GM19463 (cell line): ENCODE measurements around the gene LOXL3.

ENCODE experiments used
- ATAC-seq: cut with Tn5 transposase; IDR thresholded peaks from one replicate; pipeline ENCODE4 v1.9.1; 2021; ENCODE audit warnings: mild to moderate bottlenecking, moderate library complexity; ENCODE audit not compliant: unreplicated experiment

LOXL3 gene, protein sequence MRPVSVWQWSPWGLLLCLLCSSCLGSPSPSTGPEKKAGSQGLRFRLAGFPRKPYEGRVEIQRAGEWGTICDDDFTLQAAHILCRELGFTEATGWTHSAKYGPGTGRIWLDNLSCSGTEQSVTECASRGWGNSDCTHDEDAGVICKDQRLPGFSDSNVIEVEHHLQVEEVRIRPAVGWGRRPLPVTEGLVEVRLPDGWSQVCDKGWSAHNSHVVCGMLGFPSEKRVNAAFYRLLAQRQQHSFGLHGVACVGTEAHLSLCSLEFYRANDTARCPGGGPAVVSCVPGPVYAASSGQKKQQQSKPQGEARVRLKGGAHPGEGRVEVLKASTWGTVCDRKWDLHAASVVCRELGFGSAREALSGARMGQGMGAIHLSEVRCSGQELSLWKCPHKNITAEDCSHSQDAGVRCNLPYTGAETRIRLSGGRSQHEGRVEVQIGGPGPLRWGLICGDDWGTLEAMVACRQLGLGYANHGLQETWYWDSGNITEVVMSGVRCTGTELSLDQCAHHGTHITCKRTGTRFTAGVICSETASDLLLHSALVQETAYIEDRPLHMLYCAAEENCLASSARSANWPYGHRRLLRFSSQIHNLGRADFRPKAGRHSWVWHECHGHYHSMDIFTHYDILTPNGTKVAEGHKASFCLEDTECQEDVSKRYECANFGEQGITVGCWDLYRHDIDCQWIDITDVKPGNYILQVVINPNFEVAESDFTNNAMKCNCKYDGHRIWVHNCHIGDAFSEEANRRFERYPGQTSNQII

DNA sequence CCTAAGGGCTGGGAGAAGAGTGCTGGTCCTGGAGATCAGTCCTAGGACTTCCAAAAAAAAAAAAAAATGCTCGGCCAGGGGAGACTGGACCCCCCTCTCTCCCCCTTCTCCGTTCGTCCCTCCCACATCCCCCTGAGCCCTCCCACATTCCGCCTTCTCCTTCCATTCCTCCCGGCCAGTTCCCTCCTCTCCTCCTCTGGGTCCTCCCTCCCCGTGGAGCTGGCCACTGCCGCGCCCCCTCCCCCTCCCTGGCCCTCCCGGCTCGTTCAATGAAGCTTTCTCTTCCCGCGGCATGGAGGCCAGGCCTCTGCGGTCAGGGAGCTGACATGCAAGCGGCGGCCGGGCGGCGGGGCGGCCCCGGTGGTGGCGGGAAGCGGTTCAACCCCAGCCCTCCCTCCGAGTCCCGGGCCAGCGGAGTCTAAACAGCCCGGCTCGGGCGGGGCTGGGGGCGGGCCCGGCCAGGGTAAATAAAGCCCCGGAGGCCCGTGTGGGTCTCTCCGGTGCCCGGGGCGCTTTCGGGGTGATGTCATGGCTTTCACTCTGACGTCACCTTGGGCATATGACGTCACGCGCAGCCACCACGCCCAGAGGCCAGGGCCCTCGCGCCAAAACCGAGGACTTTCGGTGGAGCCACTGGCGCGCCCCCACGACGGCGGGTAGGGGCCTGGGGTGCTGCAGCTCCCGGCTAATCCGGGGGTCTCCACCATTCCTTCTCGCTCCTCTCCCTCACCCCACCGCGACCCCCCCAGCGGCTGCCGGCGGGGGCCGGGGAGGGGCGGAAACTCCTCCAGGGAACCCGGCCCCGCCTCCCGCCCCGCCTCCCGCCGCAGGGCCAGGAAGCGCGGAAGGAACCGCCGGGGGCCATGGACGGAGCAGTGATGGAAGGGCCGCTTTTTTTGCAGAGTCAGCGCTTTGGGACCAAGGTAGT is at the start of gene LOXL3, which contains the start of gene DOK1:
Gene LOXL3 (minus strand): TSS at position 51 of the 928 bp plus-strand sequence. CDS start 1,308 bp downstream, outside the sequence.
Gene DOK1 (plus strand): TSS at position 829 of the 928 bp plus-strand sequence. CDS start 35 bp downstream, at position 864.
- peak; percentile 59 for ATAC-seq

DNA sequence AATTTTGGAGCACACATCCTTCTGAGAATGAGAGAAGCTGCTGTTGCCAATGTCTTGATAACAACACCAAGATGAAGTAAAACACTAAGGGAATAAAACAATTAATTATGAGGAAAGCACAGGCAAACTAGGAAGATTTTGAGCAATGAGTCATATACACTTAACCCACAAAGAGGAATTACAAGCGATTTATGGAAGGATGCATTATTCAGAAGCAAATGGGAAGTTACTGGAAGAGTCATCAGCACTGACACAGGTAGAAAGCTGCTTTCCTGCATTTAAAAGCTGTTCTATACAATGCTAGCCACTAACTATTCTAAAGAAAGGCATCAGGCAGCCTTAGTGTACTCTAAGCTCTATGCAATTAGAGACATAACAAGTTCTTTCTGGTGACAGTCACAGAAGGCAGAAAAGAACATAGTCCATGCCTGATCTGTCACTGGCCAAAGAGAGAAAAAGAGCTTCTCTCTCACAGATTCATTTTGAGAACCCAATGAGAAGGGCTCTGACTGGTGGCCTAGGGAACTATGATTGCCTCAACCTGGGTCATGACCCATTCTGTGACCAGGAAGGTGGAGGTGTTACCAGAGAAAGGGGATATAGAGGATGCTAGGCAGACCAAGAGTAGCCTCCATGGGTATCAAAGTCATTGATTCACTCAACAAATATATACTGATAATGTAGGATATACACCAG is 49.0 kb upstream of the LOXL3 start:
- no peak for ATAC-seq

DNA sequence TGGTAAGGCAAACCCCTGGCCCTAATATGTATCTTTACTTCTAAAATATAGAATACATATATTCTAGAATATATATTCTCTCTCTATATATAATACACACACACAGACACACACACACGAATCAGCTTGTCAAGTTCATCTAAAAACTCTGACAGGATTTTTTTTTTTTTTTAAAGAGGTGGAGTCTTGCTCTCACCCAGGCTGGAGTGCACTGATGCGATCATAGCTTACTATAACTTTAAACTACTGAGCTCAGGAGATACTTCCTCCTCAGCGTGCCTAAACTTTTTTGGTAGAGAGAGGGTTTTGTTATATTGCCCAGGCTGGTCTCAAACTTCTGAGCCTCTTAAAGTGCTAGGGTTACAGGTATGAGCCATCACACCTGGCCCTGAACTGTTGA is 45.9 kb upstream of the LOXL3 start:
- ATAC-seq: no peak

DNA sequence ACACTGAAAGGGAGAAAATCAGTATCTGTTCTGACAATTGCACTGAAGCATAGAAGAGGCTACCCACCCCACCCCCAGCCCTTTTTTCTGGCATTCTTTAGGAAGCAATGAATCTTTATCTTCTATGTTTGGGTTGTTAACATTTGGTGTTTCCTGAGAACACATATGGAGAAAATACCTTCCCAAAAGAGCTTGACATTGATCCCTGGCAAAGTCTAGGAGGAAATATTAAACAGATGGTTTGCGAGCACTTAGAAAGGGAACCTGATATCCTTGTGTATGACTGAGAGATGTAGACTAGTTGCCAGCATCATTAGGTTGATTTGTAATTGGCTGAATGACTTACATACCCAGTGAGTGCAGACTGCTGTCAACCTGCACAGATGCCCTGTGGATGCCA is 43.7 kb upstream of the LOXL3 start:
- no peak for ATAC-seq

DNA sequence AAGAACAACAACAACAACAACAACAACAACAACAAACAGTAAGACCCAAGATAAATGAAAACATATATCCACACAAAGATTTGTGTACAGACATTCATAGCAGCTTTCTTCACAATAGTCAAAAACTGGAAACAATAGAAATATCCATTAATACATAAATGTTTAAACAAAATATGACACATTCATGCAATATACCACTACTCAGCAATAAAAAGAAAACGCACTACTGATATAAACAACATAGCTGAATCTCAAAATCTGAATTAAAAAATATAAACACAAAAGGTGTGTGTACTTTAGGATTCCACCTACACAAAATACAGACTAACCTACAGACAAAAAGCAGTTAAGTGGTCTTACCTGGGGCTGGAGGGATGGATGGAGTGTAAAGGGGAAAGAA is 42.8 kb upstream of the LOXL3 start:
- ATAC-seq: no peak

DNA sequence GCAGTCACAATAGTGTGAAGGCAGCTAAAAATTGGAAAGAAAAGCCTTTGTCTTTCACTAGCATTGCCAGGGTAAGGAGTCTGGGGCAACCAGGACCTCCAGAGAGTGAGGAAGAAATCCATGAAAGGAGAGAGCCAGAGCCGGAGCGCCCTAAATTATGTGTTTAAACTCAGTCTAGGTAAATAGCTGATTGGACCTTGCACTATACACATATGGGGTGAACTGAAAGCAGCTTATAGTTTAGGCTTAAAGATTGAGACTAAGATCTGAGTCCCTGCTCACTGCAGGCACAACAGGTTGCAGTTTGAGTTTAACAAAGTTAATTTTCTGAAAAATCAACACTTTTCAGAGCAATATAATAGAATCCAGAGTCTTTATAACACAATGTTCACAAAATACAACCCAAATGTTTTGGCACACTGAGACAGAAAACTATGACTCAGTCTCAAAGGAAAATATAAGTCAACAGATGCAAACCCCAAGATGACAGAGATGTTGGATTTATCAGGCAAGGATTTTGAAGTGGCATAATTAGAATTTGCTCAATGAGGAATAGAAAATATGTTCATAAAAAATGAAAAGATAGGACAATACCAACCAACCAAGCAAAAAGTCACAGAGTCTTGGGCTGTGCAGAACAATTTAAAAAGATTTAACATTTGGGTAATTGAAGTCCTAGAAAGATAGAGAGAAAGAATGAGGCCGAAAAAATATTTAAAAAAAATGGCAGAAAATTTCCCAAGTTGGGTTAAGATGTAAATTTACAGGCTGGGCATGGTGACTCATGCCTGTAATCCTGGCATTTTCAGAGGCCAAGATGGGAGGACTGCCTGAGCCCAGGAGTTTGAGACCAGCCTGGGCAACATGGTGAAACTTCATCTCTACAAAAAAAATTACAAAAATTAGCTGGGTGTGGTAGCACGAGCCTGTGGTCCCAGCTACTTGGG is 40.4 kb upstream of the LOXL3 start:
- no peak for ATAC-seq

DNA sequence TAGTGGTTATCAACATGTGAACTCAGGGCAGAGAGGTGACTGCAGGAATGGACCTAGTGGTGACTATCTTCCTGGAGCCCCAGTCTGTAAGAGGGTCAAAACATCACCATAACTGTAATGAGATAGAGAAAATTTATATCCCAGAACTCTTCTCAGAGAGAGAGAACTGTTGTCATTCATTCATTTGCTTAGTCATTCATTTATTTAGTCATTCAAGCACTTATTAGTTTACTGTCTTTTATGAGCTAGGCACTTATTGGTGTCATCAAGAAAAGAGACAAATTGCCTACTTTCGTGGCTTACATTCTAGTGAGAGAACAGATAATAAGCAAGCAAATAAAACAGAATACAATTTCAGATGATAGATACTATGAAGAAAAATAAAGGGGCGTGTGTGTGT is 34.9 kb upstream of the LOXL3 start:
- ATAC-seq: no peak

DNA sequence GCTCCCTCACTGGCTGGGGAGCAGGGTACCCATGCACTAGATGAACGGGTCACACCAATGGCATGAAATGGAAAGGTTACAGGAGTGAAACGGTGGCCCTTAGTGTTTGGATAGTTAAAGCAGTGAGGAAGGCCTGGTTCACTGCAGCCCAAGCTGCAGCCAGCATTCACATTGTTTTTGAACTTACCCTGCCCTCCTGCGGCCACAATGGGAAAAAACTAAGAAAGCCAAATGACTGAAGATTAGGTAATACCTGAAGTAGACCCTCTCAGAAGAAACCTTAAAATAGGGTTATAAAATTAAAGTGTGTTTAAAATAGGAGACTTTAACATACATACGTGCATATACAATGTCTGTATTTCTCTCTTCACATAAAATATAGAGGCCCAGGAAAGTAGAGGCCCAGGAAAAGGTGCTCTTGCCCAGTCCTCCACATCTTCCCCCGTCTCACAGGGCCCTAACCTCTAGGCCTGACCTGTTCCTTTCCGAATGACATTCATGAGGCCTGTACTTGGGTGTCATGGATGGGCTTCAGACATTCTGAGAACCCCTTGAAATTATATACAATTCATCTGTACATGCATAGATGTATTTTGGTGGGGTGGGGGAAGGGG is 34.0 kb upstream of the LOXL3 start:
- ATAC-seq: peak; percentile 60

DNA sequence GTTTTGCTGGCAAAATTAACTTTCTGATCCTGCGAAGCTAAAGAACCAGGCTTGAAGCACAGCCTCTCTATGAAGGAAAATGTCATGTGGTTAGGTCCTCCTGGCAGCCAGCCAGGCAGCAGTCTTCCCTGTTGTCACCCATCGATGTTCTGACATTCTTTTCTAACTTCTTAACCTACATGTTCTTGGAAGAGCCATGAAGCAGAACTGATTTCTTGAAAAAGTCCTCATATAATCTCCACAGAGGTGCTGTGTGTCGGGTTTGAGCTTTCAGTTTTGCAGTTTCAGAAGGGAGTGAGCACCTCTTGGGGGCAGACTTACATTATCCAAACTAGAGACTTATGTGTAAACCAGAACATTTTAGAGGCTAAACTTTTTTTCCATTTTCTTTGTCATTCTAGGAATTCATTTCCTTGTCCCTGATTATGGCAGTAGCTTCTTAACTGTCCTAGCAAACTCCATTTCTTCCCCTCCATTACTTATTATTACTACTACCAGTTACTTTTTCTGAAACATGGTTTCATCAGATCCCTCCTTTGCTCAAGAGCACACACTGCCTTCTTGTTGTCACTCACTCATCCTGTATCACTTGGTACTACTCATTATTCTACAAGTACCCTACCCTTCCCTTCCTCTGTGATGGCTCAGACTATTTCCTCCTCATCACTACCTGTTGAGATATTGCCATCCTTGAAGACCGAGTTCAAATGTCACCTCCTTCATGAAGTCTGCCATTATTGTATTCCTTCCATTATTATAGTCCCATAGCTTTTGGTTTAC is 31.9 kb upstream of the LOXL3 start:
- no peak for ATAC-seq

DNA sequence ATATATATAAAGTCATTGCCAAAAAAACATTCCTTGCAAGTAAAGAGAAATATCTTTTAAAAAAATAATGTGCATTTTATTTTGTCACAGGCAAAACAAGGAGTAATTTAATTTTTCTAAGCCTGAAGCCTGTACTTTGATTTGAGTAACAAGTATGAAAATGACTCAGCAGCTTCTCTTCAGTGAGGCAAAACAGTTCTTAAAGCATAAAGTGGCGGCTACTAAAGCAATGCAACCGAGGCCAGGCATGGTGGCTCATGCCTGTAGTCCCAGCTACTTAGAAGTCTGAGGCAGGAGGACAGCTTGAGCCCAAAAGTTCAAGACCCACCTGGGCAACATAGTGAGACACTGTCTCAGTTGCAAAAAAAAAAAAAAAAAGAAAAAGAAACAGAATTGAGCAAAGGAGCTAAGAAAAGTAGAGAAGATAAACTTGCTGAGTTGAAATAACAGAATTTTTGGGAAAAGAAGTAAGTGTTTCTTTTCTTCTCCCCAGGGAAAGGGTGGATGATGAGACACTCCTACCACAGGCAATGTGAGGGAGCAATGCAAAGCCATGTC is 30.4 kb upstream of the LOXL3 start:
- peak; percentile 62 for ATAC-seq

DNA sequence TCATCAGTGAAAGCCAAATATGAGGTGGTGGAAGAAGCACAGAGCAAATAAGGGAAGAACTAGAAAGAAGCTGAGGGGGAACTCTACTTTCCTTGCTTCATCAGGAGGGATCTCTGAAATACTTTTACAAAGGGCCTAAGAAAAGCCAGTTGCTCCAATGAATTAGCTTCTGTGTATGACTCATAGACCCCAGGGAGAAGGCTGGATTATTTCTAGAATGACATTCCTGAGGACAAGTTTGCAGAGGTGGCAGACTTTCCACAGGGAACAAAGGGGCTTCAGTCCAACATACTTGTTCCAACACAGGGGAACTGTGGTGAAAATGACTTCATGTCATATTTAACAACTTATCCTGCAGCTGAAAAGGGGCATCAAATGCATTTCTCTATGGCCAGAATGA is 29.8 kb upstream of the LOXL3 start:
- ATAC-seq: no peak

DNA sequence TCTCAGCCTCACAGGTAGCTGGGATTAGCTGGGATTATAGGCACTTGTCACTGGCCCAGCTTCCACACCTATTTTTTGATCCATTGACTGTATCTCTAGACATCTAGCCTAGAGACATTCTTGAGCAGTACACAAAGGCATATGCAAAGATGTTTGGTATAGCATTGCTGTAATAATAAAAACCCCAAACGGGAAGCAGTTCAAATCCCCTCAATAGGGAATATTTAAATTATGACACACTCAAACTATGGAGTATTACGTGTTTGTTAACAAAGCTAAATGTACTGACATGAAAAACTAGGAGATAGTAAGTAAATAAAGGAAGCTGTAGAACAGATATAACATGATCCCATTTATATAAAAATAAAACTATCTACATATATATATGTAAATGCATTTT is 28.4 kb upstream of the LOXL3 start:
- ATAC-seq: no peak

DNA sequence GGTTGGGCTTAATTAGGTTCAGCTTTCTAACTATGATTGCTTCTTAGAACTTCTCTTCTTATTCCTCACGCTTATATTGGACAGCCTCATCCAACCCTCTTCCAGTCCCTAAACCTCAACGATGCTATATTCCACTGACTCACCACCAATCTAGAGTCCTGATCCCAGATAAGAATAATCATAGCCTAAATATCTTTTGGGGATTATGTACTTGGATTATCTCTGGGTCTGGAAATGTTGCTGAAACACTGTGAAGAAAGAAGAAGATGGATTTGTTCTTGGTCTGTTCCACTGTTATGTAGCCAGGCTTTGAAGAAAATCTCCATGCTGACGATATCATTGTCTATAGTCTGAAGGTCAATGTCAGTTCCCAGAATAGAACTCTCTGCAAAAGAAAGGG is 27.7 kb upstream of the LOXL3 start:
- no peak for ATAC-seq

DNA sequence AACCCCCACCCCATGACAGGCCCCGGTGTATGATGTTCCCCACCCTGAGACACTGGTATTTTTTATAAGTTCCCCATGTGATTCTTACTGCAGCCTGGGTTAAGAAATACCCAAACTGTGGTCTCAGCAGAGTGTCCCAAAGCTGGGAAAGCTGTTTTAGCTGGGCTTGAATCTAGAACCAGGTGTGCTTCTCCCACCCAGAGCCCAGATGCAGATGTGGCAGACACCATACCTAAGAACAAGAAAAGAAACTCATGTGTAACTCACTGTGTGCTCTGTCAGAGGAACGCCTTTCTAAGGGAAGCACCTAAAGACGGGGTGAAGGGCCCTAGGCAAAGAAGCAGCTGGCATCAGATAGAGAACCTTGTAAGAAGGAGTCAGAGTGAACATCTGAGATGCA is 24.7 kb upstream of the LOXL3 start:
- peak; percentile 58 for ATAC-seq

DNA sequence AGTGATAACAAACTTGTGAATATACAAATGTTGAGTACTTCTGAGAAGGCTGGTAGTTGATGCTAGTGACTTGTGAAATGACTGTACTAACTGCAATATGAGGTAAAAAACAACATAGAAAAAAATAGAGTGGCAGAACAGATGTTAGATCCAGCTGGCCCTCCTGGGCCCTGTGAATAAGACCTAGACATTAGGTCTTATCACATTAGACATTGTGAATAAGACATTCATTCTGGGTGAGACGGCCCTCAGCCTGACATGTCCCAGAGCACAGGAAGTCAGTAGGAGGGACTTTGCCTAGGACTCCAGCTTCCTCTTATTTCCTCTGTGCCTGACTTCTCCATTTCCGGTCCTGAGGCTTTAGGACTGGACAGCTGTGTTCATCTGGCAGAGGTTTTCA is 23.7 kb upstream of the LOXL3 start:
- peak; percentile 44 for ATAC-seq

DNA sequence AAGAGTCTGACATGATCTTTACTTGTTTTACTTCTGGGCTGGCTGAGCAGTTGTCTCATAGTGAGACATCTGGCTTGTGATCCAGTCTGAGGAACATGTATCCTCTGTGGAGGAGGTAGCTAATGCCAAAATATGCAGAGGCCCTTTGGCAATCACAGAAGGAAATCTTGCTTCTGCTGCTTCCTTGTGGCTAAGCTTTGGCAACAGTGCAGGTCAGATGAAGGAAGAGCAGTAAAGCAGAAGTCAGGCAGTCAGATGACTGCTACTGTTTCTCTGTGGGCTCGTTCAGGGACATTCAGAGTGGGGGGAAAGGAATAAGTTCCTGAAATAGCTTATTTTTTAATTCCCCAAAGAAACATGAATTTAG is 23.1 kb upstream of the LOXL3 start:
- ATAC-seq: no peak

DNA sequence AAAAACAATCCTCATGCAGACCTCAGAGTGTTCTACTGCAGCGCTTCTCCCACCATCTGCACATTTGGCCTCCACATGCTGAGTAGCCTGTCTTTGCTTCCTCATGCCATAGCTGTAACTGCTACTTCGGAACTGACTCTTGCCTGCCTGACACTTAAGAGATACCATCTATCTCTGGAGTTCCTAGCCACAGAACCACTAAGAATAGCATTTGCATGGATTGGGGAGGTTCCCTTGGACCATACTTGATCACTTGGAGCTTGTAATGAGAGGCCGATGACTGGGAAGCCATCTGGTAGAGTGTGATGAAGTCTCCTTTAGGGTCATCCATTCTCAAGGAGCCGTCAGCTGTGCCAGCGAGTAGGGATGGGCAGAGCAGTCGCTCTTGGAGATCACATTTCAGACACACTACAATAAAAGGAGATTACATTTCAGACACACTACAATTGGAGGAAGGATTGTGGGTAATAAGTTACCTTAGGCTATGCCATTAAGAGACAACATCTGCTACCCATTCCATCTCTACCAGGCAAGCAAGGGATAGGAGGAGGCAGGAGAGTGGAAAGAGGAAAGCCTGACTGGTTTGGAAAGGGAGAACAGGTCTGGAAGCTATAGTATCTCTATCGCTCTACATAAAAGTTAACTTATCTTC is 22.6 kb upstream of the LOXL3 start:
- no peak for ATAC-seq
